ENCODE measurements around the gene METTL25B. TPM values are rescaled to one million over a fixed set of nuclear protein-coding genes. Genes with fewer than 3 reads are reported as not detected.

Gene METTL25B
- total RNA-seq, 1 donor, result 10.9 TPM

DNA sequence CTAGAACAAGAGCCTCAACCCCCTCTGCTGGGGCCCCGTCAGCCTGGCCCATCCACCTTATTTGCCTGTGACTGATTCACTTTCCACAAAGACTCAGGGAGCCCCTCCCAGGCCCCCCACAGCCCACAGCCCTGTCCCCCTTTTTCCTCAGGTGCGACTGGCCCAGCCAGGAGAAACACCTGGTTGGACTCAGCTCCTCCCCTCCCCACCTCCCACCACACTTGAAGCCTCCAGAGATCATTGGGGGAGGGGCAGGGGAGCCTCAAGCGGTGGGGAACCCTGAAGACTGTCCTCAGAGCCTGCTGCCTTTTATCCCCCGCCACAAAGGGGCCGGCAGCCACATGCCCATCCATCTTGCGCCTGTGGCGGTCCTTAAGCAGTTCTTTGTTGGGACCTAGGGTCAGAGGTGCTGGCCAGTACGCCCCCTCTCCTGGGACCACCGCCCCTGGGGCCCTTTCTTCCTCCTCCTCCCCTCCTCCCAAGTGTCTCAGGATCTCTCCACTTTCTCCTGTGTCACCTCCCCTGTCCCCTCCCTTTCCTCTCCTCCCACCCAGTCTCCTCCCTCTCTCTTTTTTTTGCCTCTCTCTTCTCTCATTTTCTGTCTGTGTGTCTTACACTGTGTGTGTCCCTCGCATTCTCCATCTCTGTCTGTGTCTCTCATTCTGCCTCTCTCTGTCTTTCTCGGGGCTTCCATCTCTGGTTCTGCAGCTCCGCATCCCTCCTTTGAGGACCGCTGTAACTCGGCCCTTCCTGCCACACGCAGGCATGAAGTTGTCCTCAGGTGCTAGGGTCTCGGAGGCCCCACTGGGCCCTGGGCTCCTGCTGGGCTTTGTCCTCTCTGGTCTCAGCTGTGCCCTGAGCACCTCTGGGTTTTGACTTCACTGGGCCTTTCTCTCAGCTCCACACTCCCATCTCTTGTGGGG is 35.1 kb upstream of the METTL25B start:
- DNase-seq (ENCODE audit: low read depth), result no peak
- TF ChIP-seq, protein P1, sequence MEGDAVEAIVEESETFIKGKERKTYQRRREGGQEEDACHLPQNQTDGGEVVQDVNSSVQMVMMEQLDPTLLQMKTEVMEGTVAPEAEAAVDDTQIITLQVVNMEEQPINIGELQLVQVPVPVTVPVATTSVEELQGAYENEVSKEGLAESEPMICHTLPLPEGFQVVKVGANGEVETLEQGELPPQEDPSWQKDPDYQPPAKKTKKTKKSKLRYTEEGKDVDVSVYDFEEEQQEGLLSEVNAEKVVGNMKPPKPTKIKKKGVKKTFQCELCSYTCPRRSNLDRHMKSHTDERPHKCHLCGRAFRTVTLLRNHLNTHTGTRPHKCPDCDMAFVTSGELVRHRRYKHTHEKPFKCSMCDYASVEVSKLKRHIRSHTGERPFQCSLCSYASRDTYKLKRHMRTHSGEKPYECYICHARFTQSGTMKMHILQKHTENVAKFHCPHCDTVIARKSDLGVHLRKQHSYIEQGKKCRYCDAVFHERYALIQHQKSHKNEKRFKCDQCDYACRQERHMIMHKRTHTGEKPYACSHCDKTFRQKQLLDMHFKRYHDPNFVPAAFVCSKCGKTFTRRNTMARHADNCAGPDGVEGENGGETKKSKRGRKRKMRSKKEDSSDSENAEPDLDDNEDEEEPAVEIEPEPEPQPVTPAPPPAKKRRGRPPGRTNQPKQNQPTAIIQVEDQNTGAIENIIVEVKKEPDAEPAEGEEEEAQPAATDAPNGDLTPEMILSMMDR (IDR thresholded peaks at IDR 0.05; ENCODE audit: insufficient read depth, low read length), result no peak
- H3K4me3 ChIP-seq (ENCODE audit: low read depth, low read length), result no peak overlapping the region

DNA sequence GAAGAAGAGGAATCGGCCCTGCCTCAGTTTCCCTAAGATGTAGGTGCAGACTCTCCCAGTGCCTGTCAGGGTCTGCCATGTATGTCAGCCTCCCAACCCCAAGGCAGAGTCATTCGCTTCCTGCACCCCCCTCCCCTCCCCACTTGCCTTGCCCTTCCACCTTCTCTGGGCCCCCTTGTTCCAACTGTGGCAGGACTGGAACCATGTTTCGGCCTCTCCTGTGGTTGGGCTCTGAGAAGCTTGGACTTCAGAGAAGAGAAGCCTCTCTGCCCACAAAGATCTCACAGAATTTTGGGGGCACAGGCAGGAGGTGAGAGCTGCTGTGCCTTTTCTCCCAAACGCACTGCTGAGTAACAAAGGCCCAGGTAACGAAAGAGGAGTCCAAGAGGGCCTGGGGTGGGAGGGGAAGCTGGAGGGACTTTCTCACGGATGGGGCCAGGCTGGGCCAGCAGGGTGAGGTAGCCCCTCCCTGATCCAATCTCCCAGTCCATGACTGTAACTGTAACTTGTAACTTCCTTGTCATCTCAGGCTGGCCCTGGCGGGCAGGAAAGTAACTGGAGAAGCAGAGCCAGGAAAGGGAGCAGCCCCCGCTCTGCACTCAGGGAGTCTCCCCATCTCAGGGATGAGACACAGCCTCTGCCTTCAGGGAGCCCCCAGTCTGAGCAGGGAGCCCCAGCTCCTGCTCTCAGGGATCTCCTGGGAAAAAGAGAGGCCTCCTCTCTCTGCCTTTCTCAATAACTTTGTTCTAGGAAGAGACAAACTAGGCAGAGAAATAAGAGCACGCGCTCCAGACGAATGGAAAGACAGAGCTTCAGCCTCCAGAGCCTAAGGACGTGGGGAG is 34.2 kb upstream of the METTL25B start:
- H3K4me3 ChIP-seq (ENCODE audit: low read depth, low read length), result no peak overlapping the region
- TF ChIP-seq, protein P1 (IDR thresholded peaks at IDR 0.05; ENCODE audit: insufficient read depth, low read length), result no peak
- no peak for DNase-seq (ENCODE audit: low read depth)

DNA sequence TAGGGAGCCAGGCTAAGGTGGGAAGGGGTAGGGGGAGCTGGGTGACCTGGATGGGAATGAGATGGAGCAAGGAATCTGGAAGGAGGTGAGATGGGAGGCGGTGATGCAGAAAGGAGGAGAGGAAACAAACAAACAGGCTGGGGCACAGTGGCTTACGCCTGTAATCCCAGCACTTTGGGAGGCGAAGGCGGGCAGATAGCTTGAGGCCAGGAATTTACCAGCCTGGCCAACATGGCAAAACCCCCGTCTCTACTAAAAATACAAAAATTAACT is 33.6 kb upstream of the METTL25B start:
- TF ChIP-seq, protein P1 (IDR thresholded peaks at IDR 0.05; ENCODE audit: insufficient read depth, low read length), result no peak
- H3K4me3 ChIP-seq (ENCODE audit: low read depth, low read length), result no peak overlapping the region
- DNase-seq (ENCODE audit: low read depth), result no peak

DNA sequence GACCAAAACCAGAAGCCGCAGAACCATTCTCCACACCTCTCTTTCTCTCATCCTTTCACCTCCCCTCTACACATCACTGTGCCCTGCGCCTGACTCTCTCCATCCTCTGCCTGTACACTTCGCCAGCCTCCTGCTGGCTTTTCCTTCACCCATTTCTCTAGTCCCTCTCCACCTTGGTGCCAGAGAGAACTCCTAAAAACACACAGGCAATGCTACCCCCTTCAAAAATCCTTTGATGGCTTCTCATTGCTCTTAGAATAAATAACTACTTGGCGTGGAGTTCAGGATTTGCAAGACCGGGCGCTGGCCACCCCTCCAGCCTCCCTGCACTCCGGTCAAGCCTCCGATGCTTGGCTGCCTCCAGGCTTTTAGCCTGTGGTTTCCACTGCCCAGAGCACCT is 31.5 kb upstream of the METTL25B start:
- TF ChIP-seq, protein P1 (IDR thresholded peaks at IDR 0.05; ENCODE audit: insufficient read depth, low read length), result no peak
- H3K4me3 ChIP-seq (ENCODE audit: low read depth, low read length), result no peak overlapping the region
- DNase-seq (ENCODE audit: low read depth), result no peak

- no peak for DNase-seq (ENCODE audit: low read depth)
- TF ChIP-seq, protein P1 (IDR thresholded peaks at IDR 0.05; ENCODE audit: insufficient read depth, low read length), result no peak
- no peak overlapping the region for H3K4me3 ChIP-seq (ENCODE audit: low read depth, low read length)
Measured at GRCh38 chr1:156697481-156697880, 30.8 kb upstream of the METTL25B start.

DNA sequence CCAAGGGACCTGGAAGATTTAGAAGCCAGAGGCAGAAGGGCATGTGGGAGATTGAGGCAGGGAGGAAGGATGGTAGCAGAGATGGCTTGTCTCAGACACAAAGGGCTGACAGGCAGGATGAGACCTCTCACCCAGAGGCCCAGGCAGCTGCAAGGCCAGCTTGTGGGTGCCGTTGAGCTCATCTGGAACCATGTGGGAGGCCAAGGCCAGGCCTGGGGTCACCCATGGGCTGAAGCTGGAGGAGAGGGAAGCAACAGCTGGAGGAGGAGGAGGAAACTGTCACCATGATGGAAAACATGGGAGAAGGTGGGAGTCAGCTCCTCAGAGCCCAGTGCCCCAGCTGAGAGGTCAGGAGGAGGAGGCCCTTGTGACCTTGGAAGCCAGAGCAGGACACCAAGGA is 29.3 kb upstream of the METTL25B start:
- TF ChIP-seq, protein P1 (IDR thresholded peaks at IDR 0.05; ENCODE audit: insufficient read depth, low read length), result no peak
- H3K4me3 ChIP-seq (ENCODE audit: low read depth, low read length), result no peak overlapping the region
- DNase-seq (ENCODE audit: low read depth), result no peak
